ENCODE measurements around the gene FFAR1.
"Not testable (repeated sequence)": the region's sequence is repeated elsewhere in the genome, so short reads cannot be mapped to it uniquely, and the experiment has no call there.

FFAR1 gene

GRCh38 chr19:35342430-35342829, 5.3 kb upstream of the FFAR1 start:
- no peak for DNase-seq (ENCODE audit: low read depth, low spot score)

- DNase-seq (ENCODE audit: low read depth, low spot score): no peak
These were observed 3.1 kb upstream of the FFAR1 start for GRCh38 chr19:35344511-35345031.

GRCh38 chr19:35345671-35346111, 2.0 kb upstream of the FFAR1 start:
- no peak for DNase-seq (ENCODE audit: low read depth, low spot score)

GRCh38 chr19:35346193-35347052, 1.3 kb upstream of the FFAR1 start:
- DNase-seq (ENCODE audit: low read depth, low spot score): peak; percentile 47

- no peak for DNase-seq (ENCODE audit: low read depth, low spot score)
These were observed 212 bp downstream of the FFAR1 start for GRCh38 chr19:35347930-35348298.

GRCh38 chr19:35348911-35349611, 1.4 kb downstream of the FFAR1 start:
- DNase-seq (ENCODE audit: low read depth, low spot score): no peak

- DNase-seq (ENCODE audit: low read depth, low spot score): no peak
These were observed 2.2 kb downstream of the FFAR1 start for GRCh38 chr19:35349614-35350521.

GRCh38 chr19:35350591-35350990, 2.9 kb downstream of the FFAR1 start:
- DNase-seq (ENCODE audit: low read depth, low spot score): no peak

GRCh38 chr19:35351411-35352176, 3.9 kb downstream of the FFAR1 start:
- DNase-seq (ENCODE audit: low read depth, low spot score): no peak

- DNase-seq (ENCODE audit: low read depth, low spot score): no peak
These were observed 4.4 kb downstream of the FFAR1 start for GRCh38 chr19:35352177-35352447.

- peak; percentile 32 for DNase-seq (ENCODE audit: low read depth, low spot score)
These were observed 5.0 kb downstream of the FFAR1 start for GRCh38 chr19:35352448-35353304.

GRCh38 chr19:35353635-35354034, 5.9 kb downstream of the FFAR1 start:
- no peak for DNase-seq (ENCODE audit: low read depth, low spot score)

GRCh38 chr19:35354898-35355297, 7.2 kb downstream of the FFAR1 start:
- DNase-seq (ENCODE audit: low read depth, low spot score): no peak

- no peak for DNase-seq (ENCODE audit: low read depth, low spot score)
These were observed 8.2 kb downstream of the FFAR1 start for GRCh38 chr19:35355791-35356460.

GRCh38 chr19:35357867-35358573, 10.3 kb downstream of the FFAR1 start, which contains the start of gene FFAR3:
Gene FFAR3 (plus strand): TSS chr19:35358460. CDS start chr19:35358891, 431 bp downstream.
- DNase-seq (ENCODE audit: low read depth, low spot score): no peak

GRCh38 chr19:35358834-35359233, 11.1 kb downstream of the FFAR1 start:
- not testable (repeated sequence) for DNase-seq (ENCODE audit: low read depth, low spot score)

- not testable (repeated sequence) for DNase-seq (ENCODE audit: low read depth, low spot score)
These were observed 11.7 kb downstream of the FFAR1 start for GRCh38 chr19:35359395-35359794.

- DNase-seq (ENCODE audit: low read depth, low spot score): not testable (repeated sequence)
These were observed 12.4 kb downstream of the FFAR1 start for GRCh38 chr19:35360081-35360480.
